CD4-positive, alpha-beta T cell treated with Interleukin-12 subunit alpha and Interleukin-12 subunit beta, for 1 hour (primary cell): ENCODE measurements around the gene SP5.
"Not testable (repeated sequence)": the region's sequence is repeated elsewhere in the genome, so short reads cannot be mapped to it uniquely, and the experiment has no call there.

Source experiments
- DNase-seq: peaks from one replicate; pipeline ENCODE4 v3.0.0-alpha.2; 2020

SP5 gene

DNA sequence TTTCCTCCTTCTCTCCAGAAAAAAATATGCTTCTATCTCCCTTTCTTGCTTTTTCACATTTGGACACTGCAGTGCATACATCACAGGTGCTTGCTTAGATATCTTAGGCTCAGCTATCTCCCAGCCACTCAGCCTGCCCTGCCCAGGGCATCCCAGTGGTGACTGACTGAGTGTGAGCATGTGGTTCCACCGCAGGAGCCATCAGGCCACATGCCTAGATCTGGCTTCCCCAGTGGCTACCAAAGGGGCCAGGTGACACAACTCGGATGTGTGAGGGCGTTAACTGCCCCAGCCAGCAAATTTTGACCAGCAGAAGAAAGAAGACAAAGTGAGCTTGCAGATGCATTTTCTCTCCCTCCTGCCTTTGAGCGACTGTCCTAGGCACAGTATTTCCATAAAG, 25.5 kb downstream of the SP5 start:
- DNase-seq: no peak

DNA sequence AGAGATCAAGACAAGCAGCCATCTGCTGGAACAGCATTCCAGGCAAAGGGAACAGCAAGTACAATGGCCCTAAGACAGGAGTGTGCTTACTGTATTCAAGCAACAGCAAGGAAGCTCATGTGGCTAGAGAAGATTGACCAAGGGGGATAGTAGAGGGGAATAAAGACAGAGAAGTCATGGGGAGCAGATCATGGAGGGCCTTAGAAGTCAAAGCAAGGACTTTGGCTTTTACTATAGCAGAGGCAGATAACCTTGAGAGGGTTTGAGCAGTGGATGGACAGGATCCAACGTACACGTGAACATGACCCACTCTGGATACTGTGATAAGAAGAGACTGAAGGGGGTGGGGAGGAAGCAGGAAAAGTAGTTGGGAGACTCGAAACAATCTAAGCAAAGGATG, 26.9 kb downstream of the SP5 start:
- no peak for DNase-seq

DNA sequence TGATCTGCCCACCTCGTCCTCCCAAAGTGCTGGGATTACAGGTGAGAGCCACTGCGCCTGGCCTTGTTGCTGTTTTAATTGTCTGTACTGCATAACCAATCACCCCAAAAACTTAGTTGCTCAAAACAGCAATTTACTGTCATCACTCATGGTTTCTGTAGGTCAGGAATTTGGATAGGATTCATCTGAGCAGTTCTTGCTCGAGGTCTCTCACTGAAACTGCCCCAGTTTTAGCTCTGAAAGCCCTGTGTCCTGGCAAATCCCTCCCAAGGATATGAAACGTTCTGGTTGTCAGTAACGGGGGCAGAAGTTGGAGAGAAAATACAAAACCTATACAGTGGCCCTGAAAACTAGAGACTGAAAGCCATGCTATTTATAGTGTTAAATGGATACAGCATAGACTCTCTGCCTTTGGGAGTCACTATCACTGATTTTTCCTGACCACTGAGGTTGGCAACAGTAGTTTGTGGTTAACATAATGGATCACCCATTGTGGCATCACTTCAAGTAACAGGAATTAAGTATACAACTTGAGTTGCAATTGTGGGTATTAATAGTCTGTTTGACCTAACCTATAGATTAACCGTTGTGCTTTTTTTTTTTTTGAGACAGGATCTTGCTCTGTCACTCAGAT, 27.9 kb downstream of the SP5 start:
- no peak for DNase-seq

DNA sequence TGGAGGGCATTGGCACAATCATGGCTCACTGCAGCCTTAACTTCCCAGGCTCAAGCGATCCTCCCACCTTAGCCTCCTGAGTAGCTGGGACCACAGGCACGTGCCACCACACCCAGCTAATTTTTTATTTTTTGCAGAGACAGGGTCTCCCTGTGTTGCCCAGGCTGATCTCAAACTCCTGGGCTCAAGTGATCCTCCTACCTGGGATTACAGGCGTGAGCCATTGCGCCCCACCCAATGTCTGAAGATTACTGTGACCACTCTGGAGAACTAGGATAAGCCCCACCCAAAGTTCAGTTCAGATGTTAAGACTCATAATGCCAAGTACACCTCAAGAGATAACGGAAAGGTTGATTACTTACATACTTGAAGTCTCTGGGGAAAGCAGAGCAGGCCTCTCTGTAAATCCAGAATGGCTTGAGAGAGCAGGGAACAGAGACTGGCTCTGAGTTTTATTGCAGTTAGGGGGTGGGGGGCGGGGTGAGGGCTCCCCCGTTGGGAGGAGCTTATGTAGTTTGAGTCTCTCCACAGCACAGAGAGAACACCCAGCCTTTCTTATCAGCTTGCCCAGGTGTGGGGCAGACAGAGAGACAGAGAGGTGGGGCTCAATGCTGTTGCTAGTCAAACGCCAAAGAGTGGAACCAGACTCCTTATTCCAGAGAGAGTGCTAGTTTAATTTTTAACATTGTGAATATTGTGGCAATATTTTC, 28.5 kb downstream of the SP5 start:
- DNase-seq: no peak

DNA sequence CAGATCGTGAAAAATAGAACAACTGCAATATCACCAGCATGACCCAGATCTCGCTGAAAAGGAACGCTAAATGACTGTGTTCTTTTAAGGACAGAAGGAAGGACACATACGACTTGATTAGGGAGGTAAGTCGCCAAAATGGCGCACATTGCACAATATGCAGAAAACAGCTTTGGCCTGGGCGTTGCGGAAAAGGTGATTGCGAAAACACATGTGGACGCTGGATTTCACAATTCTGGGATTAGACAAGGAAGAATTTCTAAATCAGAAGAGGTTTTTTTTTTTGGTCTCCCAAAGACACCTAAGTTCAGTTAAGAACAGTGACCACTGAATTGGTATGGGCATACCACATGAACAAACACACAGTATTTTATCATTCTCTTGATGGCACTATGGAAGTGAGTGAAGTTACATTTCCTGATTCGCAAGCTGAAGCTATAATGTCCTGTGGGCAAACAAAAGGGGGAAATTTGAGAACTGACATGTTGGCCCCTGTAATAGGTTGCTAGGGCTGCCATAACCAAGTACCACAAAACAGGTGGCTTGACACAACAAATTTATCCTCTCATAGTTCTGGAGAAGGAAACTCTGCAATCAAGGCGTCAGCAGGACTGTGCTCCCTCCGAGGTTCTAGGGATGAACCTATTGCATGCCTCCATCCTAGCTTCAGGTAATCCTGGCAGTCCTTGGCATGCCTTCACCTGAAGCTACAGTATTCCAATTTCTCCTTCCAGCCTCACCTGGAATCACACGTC, 29.3 kb downstream of the SP5 start:
- DNase-seq: no peak

DNA sequence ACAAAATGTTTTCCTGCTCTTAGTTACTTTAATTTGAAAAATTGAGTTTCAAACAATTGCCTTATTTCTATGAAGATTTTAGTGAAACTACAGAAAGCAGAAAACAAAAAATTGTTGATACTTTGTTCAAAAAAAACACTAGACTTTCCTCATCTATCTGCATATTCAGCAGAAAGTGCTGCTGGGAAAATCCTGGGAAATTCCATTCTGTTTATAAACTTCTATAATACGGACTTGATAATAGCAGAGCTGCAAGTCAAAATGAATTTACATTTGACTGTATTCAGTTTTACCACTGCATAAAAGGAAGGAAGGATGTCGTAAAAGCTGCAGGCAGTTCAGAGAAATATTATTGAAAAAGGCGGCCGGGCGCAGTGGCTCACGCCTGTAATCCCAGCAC, 30.2 kb downstream of the SP5 start:
- no peak for DNase-seq

DNA sequence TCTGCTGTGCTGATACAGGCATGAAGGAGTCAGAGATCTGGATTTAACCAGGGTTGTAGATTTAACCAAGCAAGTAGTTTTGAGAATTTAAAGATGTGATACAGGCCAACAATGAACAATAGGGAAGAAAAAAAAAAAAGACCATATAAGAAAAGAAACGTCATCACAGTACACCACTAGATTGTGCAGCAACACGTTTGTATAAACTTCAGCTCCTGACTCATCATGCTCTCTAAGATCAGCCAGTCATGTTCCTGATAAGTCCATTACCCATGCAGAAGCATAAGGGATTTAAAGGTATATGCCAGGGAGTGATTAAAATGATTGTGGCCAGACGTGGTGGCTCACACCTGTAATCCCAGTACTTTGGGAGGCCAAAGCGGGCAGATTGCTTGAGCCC, 32.8 kb downstream of the SP5 start:
- no peak for DNase-seq

DNA sequence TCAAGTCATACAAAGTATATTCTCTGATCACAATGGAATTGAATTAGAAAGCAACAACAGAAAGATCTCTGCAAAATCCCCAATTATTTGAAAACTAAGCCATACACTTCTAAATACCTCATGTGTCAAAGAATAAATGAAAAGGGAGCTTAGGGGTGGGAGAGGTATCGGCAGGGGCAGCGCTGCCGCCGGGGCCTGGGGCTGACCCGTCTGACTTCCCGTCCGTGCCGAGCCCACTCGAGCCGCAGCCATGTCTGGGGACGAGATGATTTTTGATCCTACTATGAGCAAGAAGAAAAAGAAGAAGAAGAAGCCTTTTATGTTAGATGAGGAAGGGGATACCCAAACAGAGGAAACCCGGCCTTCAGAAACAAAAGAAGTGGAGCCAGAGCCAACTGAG, 36.4 kb downstream of the SP5 start:
- DNase-seq: not testable (repeated sequence)

DNA sequence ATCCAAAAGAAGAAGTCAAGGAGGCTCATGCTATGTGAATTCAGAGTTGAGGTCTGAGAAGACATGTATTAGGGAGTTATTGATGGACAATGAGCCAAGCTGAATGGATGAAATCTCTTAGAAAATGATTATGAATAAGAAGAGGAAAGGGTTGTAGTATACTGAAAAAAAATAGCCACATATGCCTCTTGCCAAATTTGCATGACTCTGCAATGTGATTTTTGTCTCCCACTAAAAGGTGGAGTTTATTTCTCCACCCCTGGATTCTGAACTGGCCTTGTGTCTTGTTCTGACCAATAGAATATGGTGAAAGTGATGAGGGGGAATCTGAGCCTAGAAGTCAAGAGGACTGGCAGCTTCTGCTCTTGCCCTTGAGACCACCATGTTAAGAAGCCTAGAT, 46.4 kb downstream of the SP5 start:
- DNase-seq: no peak

DNA sequence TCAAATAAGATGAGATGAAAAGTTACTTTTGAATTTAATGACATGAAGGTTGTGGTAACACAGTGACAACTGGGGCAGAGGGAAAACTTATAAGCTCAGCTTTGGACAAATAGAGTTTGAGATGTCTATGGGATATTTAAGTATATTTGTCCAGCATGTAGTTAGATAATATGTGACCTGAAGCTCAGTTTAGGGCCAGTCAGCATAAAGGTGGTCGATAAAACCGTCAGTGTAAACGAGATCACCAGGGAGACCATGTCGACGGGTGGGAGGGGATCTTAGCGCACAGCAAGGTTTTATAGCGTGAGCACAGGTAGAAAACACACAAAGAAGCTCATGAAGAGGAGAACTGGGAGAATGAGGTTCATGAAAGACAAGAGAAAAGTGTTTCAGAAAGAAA, 47.6 kb downstream of the SP5 start:
- no peak for DNase-seq

DNA sequence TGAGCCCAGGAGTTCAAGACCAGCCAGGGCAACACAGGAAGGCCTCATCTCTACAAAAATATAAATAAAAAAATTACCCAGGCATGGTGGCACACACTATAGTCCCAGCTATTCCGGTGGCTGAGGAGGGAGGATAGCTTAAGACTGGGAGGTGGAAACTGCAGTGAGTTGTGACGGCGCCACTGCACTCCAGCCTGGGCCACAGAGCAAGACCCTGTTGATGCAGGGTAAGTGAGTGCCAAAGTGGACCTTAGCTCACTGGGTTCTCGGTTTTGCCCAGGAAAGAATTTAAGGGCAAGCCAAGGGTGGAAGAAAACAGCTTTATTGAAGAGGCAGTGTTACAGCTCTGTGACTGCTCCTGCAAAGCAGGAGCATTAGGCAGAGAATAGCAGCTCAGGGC, 48.1 kb downstream of the SP5 start:
- no peak for DNase-seq

DNA sequence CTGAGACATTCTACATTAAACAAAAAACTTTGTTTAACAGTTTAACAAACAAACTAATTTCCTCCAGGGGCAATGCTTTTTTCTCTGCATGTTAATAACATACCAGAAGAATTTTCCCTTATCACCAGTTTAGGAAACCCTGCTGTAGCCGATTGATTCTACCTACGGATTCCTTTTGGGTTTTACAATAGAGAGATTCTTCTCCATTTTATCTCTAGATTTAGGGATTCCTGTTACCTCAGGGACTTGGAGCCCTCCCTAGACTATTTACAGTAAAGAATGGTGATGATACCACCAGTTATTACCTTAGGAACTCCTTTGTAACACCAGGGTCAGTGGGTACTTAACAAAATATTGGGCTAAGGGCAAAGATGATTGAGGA, 49.7 kb downstream of the SP5 start:
- no peak for DNase-seq

DNA sequence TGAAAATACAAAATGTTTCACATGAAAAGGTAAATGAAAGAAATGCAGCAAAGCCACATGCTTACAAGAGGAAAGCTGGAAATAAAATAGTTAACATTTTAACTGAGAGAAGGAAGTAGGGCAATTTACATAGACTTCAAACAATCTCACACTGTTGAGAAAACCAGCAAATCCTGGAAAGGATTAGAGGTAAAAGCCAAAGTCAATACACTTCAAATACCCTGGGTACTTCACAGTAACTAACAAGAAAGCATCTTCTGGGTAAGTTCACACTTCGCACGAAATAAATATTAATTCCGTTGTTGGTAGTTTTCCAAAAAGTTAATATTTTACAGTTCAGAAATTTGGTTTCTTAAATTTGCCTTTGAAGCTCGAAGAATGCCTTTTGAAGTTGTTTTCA, 51.6 kb downstream of the SP5 start:
- no peak for DNase-seq
